Islet precursor cell (in vitro differentiated cells): ENCODE results near the gene AUP1.

Experiments
- DNase-seq: peaks from one replicate; pipeline ENCODE4 v3.0.0-alpha.2; 2018

Gene AUP1

DNA sequence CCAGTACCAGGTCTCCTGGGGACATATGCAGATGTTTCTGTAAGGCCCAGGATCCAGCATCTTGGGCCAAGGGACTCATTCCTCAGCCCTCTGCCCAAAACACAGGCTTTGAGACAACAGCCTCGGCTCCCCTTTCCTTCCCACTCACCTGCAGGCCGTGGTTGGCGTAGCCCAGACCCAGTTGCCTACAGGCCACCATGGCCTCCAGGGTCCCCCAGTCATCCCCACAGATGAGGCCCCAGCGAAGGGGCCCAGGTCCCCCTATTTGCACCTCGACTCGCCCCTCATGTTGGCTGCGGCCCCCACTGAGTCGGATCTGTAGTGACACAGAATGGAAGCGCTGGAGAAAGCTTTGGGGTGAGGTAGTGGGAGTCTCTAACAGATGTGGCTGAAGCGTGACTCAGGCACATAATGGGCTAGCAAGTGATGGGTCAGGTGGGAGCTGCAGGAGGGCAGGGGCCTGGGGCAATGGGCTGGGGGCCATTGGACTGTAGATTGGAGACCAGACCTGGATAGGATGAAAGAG is 6.0 kb upstream of the AUP1 start:
- DNase-seq = no peak

DNA sequence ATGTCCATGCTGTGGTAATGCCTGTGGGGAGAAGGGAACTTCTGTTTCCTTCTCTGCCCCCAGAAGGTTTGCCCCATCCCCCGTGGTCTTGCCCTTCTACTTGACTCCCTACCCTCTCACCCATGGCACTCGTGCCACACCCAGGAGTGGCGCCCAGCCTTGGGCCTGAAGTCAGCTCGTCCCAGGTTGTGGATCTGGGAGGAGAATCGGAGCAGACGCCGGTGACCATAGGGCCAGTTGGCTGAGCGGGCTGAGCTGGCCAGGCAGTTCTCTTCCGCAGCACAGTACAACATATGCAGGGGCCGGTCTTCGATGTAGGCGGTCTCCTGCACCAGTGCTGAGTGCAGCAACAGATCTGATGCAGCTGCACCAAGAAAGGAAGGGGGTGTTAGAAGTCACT is 4.9 kb upstream of the AUP1 start:
- DNase-seq = no peak

DNA sequence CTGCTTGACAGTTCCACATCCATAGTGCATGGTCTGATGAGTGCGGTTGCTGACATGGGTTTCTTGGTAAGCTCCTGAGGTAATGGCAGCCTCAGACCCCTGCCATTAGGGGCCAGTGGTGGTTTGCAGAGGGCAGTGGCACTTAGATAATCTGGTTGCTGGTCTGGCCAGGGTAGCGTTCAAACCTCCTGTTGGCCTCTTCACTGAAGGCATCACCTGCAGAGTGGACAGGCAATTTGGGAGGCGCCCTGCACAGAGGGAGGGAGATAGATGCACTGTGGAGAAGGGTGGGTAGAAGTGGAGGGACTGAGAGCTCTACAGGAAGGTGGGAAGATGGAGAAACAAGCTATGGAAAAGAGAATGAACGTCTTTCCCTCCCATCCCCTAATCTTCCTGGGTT is 4.0 kb upstream of the AUP1 start:
- DNase-seq = no peak

DNA sequence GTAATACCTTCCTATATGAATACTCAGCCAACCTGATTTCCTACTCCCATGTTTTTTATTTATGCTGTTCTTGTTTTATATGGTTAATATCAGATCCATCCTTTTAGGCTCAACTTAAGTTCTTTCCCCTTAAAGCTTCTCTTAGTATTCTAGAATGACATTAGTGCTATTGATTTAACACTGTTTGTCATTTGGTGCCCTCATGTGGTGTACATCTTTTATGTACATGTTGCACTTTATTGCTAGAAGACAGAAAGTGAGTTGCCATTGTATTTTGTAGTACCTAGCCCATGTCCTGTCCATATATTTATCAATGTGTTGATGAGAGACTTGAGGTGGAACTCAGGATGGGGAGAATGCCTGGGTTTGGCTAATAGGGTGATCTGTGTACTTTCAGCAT is 2.7 kb upstream of the AUP1 start:
- DNase-seq = no peak

DNA sequence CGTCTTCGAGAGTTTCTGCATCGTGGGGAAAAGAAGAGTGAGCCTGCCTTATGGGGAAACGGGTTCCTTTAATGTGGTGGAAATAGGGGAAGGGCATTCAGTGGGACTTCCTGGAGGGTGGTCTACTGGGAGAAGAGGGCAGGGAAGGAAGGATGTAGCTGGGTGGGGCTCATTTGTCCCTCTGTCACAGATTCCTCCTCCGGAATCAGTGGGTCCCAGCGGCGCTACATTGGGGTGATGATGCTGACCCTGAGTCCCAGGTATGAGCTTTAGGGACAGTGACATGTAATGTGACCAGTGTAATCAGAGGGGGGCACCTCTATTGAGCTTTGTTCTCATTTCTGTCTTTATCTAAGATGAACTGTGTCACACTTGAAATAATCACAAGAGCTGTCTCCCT is 2.2 kb upstream of the AUP1 start:
- no peak for DNase-seq

DNA sequence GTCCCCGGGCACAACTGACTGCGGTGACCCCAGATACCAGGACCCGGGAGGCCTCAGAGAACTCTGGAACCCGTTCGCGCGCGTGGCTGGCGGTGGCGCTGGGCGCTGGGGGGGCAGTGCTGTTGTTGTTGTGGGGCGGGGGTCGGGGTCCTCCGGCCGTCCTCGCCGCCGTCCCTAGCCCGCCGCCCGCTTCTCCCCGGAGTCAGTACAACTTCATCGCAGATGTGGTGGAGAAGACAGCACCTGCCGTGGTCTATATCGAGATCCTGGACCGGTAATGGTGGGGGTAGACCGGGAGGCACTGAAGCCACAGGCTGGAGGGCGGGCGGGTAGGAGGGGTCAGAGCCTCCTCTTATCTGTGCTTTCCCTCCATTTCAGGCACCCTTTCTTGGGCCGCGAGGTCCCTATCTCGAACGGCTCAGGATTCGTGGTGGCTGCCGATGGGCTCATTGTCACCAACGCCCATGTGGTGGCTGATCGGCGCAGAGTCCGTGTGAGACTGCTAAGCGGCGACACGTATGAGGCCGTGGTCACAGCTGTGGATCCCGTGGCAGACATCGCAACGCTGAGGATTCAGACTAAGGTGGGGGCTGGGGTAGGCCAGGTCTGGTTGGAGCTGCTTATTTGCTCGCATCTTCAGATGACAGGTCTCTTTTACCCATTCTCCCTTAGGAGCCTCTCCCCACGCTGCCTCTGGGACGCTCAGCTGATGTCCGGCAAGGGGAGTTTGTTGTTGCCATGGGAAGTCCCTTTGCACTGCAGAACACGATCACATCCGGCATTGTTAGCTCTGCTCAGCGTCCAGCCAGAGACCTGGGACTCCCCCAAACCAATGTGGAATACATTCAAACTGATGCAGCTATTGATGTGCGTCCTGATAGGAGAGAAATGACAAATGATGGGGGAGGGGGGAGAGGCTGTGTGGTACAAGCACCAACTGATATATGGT is 1.0 kb upstream of the AUP1 start:
- peak; percentile 70 for DNase-seq

DNA sequence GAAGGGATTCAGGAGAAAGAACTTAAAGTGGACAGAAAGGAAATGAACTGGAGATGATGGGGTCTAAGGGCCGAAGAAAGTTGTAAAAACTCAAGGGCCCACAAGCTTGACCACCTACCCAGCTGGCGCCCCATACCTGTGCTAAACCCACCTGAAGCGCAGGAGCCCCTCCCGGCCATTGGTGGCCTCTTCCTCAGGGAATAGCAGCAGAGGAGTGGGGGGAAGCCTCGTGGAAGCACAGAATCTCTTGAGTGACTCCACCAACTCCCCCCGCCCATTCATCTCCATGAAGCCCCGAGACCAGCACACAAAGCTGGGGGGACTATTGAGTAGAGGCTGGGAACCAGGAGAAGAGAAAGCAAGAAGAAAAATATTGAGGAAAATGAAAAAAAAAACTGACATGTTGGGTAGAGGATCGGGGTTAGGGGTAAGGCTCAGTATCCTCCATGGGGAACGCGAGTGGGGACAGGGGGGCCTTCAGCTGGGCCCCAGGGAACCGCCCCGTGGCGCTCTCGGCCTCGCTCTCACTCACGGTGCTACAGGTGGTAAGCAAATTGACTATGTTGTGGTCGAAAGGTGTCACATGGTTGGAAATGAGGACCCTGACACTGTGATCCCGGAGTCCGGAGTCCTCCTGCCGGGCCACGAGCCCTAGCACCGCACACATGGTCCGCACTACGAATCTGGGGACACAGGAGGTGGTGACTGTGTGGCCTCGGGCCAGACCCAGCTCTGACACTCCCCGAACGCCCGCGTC is 728 bp downstream of the AUP1 start:
- no peak for DNase-seq

DNA sequence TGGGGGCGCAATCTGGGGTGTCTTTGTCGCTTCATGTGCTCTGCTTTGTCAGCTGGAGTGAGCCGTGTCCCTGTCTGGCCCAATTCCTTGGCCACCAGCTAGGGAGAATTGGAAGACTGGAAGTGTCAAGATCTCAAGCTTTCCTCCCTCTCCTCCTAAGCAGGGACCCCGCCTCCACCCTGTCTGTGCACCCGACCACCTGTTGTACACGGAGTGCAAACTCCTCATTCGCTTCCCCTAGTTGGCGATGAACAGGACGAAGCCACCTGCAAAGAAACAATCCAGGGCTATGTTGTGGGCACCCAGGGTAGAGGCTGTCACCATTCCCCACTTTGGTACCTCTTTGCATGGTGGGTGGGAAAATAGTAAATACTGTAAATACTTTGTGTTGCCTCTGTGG is 1.8 kb downstream of the AUP1 start:
- no peak for DNase-seq

DNA sequence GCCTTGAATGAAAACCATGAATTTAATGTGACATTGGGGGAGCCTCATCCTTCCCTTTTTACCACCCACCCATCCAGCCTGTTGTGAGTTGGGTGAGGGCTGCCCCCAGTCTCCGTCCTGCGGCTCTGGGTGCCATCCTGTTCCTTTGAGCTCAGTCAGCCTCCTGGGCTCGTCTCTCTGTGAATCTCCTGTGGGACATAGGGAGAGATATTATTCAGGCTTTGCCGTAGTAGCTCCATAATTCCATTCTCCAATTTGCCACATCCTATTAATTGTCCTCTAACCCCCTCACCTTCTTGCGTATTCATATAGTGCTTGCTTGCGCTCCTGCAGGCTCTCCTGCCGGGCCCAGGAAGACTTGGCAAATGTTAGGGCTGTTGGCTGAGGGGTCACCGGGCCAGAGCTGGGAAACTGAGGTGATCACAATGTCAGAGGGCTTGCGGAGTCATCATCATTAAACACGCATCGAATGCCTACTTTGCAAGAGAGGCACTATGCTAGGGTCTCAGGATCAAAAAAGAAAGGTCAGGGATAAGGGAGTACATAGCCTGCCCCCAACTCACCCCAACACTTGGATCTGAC is 2.8 kb downstream of the AUP1 start:
- DNase-seq = no peak

DNA sequence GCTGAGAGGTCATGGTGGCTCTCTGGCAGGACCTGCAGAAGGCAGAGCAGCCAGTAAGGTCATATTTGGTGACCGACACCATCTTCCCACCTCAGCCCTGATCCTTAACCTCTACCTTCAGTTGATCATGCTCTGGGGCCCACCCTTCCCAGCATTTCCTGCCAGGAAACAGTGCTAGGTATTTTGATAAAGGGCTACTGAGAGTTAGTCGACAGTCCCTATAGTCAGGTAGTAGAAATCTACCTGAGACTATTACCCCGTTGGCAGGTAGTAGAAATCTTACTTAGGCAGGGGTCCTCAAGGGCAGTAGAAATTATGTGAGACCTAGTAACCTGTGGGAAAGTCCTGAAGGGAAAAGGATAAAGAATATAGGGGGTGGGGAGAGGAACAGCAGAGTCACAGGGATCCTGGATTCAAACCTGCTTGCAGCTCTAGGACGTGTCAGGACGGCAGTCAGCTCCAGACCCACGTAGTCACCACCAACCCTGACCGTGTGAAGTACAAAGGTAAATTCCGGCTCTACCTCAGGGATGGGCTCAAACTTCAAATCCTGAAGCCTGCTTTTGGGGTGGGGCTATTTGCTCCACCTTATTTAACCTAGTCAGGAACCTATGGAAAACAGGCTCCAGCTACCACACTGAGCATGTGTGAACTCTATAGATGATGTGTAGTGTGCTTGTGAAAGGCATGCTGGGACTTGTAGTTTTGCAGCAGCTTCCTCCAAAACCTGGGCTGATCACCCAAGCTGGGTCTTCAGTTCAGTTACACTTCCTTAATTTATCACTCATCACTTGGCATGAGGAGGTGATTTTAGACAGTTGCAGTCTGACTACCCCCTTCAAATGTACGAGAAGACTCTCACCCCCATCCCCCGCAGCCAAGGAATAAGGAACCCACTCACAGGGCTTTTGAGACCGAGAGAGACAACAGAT is 3.5 kb downstream of the AUP1 start, which contains the start of gene DQX1:
Gene DQX1 (minus strand): TSS at position 515 of the 932 bp plus-strand sequence. CDS start 502 bp downstream, at position 13.
- DNase-seq = peak; percentile 68

DNA sequence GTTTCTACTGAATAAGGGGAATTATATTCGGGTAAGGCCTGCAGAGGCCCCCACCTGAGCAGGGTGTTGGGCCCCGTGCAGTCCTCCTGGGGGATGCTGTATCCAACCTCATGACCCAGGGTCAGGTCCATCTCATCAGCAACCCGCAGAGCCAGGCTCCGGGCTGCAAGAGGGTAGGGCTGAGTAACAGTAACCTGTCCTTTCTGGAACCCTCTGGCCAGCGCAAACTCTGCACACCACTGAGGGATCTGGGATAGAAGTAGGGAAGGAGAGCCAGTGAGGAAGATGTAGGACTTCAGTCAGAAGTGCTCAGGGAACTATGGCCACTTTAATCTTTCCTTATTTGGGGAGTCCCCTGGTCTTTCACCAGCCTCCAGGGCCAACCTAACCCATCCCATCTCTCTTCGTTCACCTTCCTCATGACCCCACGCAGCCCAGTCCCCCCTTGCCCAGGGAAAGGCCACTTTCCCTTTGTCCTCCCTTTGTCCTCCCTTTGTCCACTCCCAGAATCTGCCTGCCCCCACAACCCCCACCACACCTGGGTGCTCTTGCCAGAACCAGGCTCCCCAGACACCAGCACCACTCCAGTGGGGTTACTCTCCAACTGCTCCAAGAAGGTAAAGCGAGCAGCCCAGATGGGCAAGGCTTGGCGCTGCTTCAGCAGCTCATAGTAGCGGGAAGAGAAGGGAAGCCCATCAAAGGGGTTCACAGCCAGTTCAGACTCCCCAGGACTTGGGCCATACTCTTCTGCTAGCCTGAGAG is 4.4 kb downstream of the AUP1 start:
- DNase-seq = no peak

DNA sequence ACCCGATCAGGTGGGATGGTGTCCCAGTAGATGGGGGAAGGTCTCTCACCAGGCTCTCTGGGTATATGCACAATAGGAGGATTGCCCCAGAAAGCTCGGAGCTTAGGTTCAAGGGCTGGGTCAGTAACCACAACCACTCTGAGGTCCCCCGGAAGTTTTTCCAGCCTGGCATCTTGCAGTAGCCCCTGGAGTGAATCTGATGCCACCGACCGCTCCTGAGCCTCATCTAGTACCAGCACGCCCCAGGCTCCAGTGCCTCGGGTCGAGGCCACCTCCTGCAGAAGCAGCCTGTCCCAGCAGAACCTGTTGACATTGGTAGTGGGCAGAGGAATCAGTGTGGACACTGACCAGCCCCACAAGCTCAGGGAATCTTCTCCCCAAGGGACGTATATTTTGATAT is 5.5 kb downstream of the AUP1 start:
- no peak for DNase-seq

DNA sequence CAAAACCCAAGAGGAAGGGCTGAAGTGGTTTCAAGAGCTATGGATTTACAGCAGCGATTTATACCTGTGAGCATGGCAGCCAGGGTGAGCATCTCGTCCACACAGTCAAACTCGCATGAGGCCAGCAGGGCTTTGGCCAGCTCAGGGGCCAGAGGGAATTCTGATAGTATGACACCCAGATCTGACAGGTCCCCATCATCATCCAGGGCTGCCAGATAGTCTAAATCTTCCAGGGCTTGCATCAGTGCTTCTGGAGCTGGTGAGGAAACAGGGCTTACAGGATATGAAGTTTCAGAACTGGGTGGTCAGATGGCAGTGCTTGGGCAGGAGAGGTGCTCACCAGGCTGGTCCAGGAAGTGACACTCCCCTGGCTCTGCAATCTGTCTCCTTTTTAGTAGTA is 7.0 kb downstream of the AUP1 start:
- DNase-seq = no peak

DNA sequence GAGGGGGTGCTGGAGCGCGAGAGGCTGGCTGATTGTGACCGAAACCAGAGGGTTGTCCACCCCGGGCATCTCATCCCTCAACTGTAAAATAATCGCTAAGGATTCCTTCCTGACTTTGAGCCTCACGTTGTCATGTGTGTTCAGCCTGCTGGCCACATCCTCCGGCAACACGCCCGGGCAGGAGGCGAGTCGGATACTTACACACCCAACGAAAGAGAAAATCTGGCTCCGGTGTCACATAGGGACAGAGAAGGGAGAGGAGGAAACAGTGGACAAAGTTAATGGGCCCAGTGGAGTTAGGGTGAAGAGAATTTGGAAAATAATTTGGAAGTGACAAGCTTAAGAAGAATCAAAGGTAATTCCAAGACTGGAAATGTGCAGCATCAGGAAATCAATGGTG is 12.9 kb downstream of the AUP1 start:
- no peak for DNase-seq

DNA sequence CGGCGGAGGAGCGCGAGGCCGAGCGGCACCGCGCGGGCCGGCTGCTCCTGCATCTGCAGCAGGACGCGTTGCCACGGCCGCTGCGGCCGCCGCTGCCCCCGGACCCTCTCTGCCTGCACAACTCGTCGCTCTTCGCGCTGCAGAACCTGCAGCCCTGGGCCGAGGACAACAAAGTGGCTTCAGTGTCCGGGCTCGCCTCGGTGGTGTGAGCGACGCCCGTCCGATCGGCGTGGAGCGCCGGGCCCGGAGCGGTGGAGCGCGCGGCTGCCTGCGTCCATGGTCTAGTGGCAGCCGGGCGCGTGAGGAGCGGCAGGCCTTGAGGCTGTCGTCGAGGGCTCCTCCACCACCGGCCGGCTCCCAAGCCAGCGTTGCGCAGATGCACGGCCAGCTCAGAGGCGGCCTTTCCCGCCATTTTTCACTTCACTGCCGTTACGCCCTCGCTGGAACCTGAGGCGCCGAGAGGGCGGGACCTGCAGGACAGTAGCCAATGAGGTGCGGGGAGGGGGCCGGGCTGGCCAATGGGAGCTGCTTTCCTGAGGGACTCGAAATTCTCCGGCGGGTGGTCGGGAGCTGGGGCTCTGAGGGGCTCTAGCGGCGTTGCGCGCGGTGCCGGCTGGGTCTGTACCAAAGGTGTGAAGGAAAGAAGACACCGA is 13.4 kb downstream of the AUP1 start:
- DNase-seq = peak; percentile 72

DNA sequence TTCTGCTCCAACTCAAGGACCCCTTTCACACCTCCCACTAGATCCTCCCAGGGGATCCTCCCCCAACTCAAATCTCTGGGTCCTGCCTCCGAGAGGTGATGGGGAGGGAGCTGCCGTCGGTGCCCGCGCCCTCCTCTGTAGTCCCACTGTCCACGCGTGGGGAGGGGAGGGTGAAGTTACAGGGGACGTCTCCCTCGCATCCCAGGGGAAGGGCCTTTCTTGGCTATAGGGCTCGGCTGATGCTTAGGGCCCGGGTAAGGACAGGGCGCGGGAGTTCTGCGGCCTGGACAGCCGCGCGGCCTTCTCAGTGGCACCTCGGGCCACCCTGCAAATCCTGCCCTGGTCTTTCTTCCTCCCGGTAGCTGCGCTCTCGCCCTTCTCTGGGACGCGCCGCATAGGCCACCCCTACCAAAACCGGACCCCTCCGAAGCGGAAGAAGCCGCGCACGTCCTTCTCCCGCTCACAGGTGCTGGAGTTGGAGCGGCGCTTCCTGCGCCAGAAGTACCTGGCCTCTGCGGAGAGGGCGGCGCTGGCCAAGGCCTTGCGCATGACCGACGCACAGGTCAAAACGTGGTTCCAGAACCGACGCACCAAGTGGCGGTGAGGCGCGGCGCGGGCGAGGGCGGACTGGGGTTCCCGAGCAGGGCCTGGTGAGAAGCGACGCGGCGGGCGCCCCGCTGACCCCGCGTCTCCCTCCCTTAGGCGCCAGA is 14.1 kb downstream of the AUP1 start:
- DNase-seq = peak; percentile 67

DNA sequence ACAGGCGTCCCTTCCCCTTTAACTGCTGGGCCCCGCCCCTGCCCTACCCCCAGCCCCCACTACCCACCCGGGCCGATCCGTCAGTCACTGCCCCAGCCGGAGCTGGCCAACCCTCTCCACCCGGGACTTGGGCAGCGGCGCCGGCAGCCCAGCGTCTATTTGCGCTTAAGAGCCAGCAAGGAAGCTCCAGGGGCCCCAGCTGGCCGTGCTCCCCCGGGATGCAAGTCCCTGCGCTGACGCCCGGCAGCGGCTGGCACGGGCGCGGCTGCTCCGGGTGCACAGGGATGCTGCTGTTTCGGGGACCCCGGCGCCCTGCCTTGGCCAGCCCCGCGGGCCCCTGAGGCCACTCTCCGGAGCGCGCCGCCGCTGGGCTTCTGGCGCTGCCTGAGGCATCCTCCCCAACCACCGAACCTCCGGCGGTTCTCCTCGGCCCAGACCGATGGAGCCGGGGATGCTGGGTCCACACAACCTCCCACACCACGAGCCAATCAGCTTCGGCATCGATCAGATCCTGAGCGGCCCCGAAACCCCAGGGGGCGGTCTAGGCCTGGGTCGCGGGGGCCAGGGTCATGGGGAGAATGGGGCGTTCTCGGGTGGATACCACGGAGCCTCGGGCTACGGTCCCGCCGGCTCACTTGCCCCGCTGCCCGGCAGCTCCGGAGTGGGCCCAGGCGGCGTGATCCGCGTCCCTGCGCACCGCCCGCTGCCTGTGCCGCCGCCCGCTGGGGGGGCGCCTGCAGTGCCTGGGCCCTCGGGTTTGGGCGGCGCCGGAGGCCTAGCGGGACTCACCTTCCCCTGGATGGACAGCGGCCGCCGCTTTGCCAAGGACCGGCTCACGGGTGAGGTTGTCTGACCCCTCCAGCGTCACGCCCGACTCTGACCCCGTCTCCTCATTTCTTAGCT is 14.9 kb downstream of the AUP1 start, which contains the start of gene TLX2:
Gene TLX2 (plus strand): TSS at position 83 of the 903 bp plus-strand sequence. CDS start 357 bp downstream, at position 440.
- DNase-seq = peak; percentile 67

DNA sequence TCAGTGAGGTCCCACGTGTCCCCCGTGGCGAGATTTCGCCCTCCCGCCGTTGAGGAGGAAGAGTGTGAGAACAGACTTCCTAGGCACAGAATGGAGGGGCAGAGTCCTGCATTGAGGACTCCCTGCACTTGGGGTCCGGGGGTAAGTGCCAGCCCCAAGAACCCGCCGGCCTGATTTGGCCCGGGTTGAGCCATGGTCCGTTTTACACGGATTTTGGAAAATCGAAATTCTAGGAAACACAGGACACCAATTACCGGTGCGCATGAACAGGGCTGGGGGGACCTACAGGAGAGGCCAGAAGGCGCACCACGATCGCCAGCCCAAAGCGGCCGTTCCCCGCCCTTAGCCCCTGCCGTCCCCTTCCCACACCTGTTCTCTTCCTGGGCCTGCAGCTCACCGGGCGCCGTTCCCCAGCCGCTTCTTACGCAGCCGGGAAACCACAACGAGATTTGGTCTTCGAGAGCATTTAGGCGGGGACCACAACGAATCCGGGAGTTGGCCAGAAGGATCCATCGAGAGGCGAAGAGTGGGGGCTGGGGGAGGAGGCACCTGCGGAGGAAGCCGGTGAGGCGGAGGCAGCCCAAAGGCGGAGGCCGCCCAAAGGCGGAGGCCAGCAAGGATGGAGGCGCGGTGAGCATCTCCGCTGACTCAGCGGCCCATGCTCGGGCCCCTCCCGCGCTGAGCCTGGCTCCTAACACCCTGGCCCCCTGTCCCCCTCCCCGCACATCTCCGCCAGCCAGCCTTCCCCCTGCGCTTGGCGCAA is 15.7 kb downstream of the AUP1 start:
- DNase-seq = no peak
